ENCODE results near the gene ZNF574. TPM values are rescaled to one million over a fixed set of nuclear protein-coding genes. Genes with fewer than 3 reads are reported as not detected.
"Not testable (repeated sequence)": the region's sequence is repeated elsewhere in the genome, so short reads cannot be mapped to it uniquely, and the experiment has no call there.

Gene ZNF574
- total RNA-seq, 1 donor from 2014 or later, result 8.3 TPM

DNA sequence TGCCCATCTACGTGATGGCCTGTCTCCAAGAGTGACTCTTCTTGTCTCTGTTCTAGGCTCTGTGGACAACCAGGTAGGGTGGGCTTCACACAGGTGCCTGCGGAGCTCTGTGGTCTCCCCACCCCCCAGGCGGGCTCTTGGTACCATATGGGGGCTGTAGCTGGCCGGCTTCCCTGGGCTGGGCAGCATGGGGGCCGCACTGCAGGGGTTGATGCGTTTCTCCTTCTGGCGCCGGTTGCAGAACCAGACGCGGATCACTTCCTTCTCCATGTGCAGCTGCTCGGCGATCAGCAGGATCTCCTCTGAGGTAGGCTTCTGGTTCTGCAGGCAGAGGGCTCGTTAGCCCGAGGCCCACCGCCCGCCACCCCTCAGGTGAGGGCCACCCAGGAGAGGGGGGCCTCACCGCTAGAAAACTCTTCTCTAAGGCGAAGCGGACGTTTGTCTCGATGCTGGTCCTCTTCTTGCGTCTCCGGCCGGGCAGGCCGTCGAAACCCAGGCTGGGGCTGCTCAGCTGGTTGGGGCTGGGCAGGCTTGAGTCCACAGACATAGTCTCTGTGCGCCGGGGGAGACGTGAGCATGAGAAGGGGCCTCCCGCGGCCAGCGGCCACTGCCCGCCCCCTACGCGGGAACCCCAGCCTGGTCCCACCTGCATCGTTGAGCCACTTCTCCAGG lies 19.3 kb downstream of the ZNF574 start:
- no peak for DNase-seq (ENCODE audit: low spot score)
- intact Hi-C loops (cut with DNase I), result no loop called here

DNA sequence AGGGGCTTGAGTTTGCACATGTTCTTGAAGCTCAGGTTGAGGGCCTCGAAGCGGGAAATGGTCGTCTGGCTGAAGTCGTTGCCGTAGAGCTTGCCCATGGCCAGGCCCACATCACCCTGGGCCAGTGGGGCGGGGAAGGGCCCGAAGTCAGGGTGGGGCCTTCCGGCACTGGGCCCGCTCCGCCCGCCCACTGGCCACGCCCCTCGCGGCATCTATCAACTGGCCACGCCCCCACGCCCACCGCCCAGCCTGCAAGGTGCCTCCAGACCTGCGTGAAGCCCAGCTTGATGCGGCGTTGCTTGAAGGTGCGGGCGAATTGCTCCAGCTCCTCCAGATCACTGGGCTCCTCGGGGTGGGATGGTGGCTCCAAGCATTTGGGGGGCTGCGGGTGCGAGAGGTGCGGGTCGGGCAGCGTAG lies 19.9 kb downstream of the ZNF574 start:
- DNase-seq (ENCODE audit: low spot score), result no peak
- intact Hi-C loops (cut with DNase I), result no loop called here

GRCh38 chr19:42096255-42096837 lies 20.4 kb downstream of the ZNF574 start:
- intact Hi-C loops (cut with DNase I), result no loop called here

GRCh38 chr19:42097461-42097860 lies 21.5 kb downstream of the ZNF574 start:
- no peak for DNase-seq (ENCODE audit: low spot score)
- intact Hi-C loops (cut with DNase I), result no loop called here

More at GRCh38 chr19:42096255-42096837, 20.4 kb downstream of the ZNF574 start:
- DNase-seq (ENCODE audit: low spot score), result no peak

GRCh38 chr19:42098781-42099180 lies 22.8 kb downstream of the ZNF574 start:
- intact Hi-C loops (cut with DNase I), result no loop called here

GRCh38 chr19:42099336-42099925 lies 23.5 kb downstream of the ZNF574 start:
- DNase-seq (ENCODE audit: low spot score), result no peak
- intact Hi-C loops (cut with DNase I), result no loop called here

More at GRCh38 chr19:42098781-42099180, 22.8 kb downstream of the ZNF574 start:
- DNase-seq (ENCODE audit: low spot score), result no peak

DNA sequence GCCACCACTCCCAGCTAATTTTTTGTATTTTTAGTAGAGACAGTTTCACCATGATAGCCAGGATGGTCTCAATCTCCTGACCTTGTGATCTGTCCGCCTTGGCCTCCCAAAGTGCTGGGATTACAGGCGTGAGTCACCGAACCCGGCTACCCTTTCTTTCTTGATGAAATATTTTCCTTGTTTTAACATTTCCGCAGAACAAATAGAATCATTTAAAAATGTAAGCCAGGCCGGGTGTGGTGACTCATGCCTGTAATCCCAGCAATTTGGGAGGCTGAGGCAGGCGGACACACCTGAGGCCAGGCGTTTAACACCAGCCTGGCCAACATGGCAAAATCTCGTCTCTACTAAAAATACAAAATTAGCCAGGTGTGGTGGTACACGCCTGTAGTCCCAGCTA lies 24.3 kb downstream of the ZNF574 start:
- intact Hi-C loops (cut with DNase I); DNase-seq (ENCODE audit: low spot score): not testable (repeated sequence)

- intact Hi-C loops (cut with DNase I), result no loop called here
- DNase-seq (ENCODE audit: low spot score), result no peak
Measured at GRCh38 chr19:42102877-42103276, 26.9 kb downstream of the ZNF574 start.

DNA sequence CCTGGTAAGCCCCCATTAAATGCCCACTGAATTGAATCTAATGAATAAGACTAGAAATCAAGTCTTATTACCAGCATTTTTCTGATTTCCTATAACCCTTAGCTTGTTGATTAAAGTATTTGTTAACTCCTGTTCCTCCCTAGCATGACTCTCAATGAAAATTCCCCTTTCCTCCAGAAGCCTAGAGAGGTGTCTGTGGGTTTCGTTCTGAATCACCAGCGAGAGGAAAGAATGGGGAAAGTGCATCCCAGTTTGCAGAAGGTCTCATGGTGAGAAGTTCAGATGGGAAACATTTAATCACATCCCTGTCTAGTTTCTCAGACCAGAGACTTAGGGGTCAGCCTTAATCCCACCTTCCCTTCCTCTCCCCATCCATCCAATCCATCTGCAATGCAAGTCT lies 29.4 kb downstream of the ZNF574 start:
- no peak for DNase-seq (ENCODE audit: low spot score)
- intact Hi-C loops (cut with DNase I), result no loop called here

DNA sequence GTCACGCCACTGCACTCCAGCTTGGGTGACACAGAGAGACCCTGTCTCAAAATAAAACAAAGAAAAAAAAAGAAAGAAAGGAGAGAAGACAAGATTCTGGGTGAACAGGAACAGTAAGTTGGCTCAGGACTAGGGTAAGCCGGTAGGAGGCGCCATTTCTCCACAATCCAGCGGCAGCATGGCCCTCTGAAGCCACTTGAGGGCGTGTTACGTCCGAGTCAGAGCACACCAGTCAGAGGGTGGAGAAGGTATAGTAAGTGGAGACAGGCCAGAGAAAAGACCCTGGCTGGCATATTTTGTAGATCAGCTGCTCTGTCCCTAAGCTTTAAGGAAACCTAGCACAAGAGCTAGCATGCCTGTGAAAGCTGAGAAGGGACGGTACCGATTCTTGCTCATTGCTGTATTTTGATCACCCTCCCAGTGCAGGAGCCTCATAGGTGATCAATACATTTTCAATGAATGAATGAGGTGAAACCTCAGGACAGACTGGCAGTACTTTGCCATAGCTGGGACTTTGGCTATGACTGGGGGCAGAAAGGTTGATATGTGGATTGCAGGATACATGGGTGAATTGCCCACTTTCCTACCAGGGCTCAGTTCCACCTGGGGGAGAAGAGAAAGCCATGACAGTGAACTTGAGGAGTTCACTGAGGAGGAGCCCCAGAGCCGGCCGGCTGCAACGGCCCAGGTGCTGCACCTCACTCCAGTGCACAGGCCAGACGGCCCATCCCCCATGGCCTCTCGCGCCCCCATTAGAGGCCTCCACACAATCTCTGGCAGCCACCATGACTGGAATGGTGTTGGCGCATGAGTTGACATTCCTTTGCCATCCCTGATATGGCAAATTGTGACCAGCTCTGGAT lies 32.8 kb downstream of the ZNF574 start:
- intact Hi-C loops (cut with DNase I), result loop anchor here (2.0 kb wide), 1 partner anchor 76 kb away; no protein-coding TSS in a partner anchor
- DNase-seq (ENCODE audit: low spot score), result peak; percentile 88

GRCh38 chr19:42109896-42110295 lies 33.9 kb downstream of the ZNF574 start:
- intact Hi-C loops (cut with DNase I), result loop anchor here (2.0 kb wide), 1 partner anchor 75 kb away; no protein-coding TSS in a partner anchor
- no peak for DNase-seq (ENCODE audit: low spot score)

DNA sequence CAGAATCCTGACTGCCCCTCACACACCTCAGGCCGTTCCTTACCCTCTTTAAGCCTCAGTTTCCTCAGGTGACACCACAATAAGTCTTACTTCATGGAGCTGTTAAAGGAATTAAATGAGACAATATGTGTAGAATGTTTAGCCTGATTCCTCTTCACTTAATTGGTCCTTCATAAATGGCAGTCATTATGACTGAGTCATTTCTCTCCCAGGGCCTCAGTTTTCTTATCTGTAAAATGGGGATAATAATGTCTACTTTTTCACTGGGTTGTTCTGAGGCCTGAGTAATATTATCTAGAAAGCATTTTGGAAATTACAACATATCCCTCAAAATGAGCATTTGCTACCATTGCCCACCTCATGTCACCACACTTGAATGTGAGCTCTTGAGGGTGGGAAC lies 34.7 kb downstream of the ZNF574 start:
- no peak for DNase-seq (ENCODE audit: low spot score)
- intact Hi-C loops (cut with DNase I), result no loop called here

DNA sequence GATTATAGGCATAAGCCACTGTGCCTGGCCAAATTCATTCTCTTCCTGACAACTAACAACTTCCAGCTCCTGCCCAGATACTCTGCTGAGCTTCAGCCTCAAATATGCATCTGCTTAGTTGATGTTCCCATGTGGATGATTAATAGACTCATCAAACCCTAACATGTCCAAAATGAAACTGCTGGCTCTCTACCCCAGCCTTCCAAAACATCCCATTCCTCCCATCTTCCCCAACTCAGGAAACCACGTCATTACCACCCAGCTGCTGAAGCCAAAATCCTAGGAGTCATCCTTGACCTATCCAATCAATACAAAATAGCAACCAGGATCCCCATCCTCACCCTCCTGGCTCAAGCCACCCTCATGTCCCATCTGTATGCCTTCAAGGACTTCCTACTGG lies 35.4 kb downstream of the ZNF574 start:
- intact Hi-C loops (cut with DNase I), result no loop called here
- DNase-seq (ENCODE audit: low spot score), result no peak

GRCh38 chr19:42111811-42112210 lies 35.8 kb downstream of the ZNF574 start:
- intact Hi-C loops (cut with DNase I), result no loop called here
- no peak for DNase-seq (ENCODE audit: low spot score)

- DNase-seq (ENCODE audit: low spot score), result no peak
- intact Hi-C loops (cut with DNase I), result no loop called here
Measured at GRCh38 chr19:42113641-42114348, 37.8 kb downstream of the ZNF574 start.

DNA sequence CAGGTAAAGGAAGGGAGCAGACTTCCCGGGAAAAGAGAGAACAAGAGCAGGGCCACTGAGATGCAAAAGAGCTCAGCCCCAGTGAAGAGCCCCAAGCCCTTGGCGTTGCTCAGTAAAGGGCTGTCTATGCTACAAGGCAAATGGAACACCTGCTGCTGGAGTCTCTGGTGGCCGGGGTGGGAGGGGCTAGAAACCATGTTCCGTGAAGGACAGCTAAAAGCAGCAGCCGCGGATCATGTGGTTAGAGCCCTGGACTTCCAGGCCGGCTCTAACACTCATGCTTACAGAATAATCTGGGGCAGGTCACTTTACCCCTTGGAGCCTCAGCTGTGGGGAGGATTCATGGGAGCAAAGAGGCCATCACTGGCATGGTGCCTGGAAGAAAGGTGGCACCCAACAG lies 38.4 kb downstream of the ZNF574 start:
- DNase-seq (ENCODE audit: low spot score), result no peak
- intact Hi-C loops (cut with DNase I), result no loop called here

DNA sequence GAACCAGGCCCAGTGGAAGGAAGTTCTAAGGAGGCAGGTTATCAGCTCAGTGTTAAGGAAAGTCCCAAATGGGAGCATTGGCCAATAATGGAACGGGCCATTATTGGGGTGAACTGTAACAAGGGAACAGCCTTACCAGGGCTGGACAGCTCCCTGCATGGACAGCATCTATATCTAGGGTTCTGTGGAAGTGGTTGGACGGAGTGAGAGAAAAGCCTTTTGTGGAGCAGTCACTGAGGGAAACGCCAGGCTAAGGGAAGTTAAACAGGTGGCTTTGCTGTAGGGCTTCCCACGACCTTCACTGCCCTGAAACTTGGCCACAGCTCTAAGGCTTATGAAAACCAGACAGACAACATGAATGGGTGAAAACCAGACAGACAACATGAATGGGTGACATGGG lies 39.3 kb downstream of the ZNF574 start:
- no peak for DNase-seq (ENCODE audit: low spot score)
- intact Hi-C loops (cut with DNase I), result no loop called here

GRCh38 chr19:42115705-42116104 lies 39.7 kb downstream of the ZNF574 start:
- intact Hi-C loops (cut with DNase I), result no loop called here
- no peak for DNase-seq (ENCODE audit: low spot score)

DNA sequence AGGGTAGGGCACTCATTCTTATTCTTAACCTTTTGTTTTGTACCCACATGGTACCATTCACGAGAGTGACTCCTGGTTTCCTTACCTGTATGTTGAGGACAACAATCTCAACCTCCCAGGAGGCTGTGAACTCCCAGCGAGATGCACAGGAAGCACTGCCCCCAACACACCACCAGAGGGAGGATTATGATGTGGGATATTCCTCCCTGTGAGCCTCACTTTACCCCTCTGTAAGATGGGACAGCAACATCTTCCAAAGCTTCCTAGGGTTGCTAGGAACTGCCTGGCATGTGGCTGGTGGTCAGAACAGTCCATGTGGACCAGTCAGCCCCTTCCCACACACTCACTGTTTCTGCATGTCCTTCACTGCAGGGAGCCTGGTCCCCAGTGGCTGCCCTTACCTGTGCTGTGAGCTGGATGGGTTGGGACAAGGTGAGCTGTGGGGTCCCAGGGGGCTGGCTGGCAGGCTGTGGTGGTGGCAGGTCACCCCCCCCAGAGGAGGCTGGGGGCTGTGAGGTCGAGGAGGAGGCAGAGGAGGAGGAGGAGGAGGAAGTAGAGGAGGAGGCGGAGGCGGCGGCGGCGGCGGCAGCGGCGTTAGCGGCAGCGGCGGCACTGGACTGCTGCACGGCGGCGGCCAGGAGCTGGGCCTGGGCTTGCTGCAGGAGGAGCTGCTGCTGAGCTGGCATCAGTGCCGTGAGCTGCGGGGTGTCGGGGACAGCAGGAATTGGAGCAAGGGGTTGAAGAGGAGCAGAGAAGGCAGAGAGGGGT lies 40.5 kb downstream of the ZNF574 start:
- no peak for DNase-seq (ENCODE audit: low spot score)
- intact Hi-C loops (cut with DNase I), result no loop called here
